Transverse colon (tissue), 4 donors: ENCODE results near the gene BHLHE40. TPM values are rescaled to one million over a fixed set of nuclear protein-coding genes. Genes with fewer than 3 reads are reported as not detected.

Experiments used
- DNase-seq: peaks from one replicate; pipeline ENCODE4 v3.0.0-alpha.2; 2019
- H3K27ac ChIP-seq, 4 donors: fragments of 200-600 bp; sonication (generic); 2 replicates each; pipeline ENCODE4 v1.5.1; 2016 to 2018; ENCODE audit warnings: inconsistent platforms in 4 of 4
- H3K27me3 ChIP-seq: fragments of 200-600 bp; sonication (generic); 2 replicates; pipeline ENCODE4 v1.5.1; 2017; ENCODE audit warnings: inconsistent platforms
- H3K36me3 ChIP-seq, 4 donors: fragments of 200-600 bp; sonication (generic); 2 replicates each; pipeline ENCODE4 v1.5.1; 2017 to 2019; ENCODE audit warnings: inconsistent platforms in 4 of 4
- H3K4me1 ChIP-seq, 4 donors: fragments of 200-600 bp; sonication (generic); 2 replicates each; pipeline ENCODE4 v1.5.1; 2017 to 2020; ENCODE audit warnings: inconsistent platforms in 4 of 4
- H3K4me3 ChIP-seq, 4 donors: fragments of 200-600 bp; sonication (generic); 1 replicate in 1 of 4; 2 replicates in 3 of 4; pipeline versions ENCODE4 v1.5.1 to v1.6.1; 2017 to 2019; ENCODE audit warnings: inconsistent platforms in 4 of 4
- H3K9me3 ChIP-seq, 2 donors: fragments of 200-600 bp; sonication (generic); 2 replicates each; pipeline ENCODE4 v1.5.1; 2017 to 2019; ENCODE audit warnings: inconsistent platforms in 2 of 2
- EP300 ChIP-seq: sonication (generic); formaldehyde crosslinking; IDR thresholded peaks from one replicate; pipeline ENCODE4 v1.6.1; 2017; ENCODE audit warnings: antibody characterized with exemption, low read depth
- POLR2A ChIP-seq: fragments of 450-650 bp; IDR thresholded peaks from one replicate; pipeline ENCODE4 v1.6.1; 2016; ENCODE audit warnings: antibody characterized with exemption, mild to moderate bottlenecking, moderate library complexity
- POLR2AphosphoS5 ChIP-seq, 3 donors: sonication (generic); formaldehyde crosslinking; IDR thresholded peaks; one replicate each; pipeline ENCODE4 v1.6.1; 2016; ENCODE audit warnings: antibody characterized with exemption in 3 of 3
- WGBS, 2 donors: methylation state at CpG; one replicate each; pipeline ENCODE4 v1.1.5; 2018; ENCODE audit warnings: low coverage in 1 of 2; 5-methylcytosine and 5-hydroxymethylcytosine counted together
- in situ Hi-C, 4 donors: fragments of 200-750 bp; cut with MboI; loops; one replicate each; pipeline versions ENCODE4 v1.15.0 to v1.15.1; 2017; ENCODE audit warnings: low sequenced_read_pairs in 3 of 4, low pct_ligation_motif_present in 1 of 4, low pct_unique_long_range_greater_than_20kb in 1 of 4
- intact Hi-C: fragments of 100-400 bp; cut with DNase I; formaldehyde crosslinking; loops from one replicate; pipeline ENCODE4 v1.15.1; 2023; ENCODE audit warnings: low total_unique reads
- total RNA-seq, 4 donors: library from RNA; depleted of rRNA; stranded (reverse); fragments of >200 nt; gene quantifications; one replicate each; pipeline ENCODE4 v1.1.0, GENCODE V29; 2016
- TF ChIP-seq, protein P1 (sequence below), 5 experiments: fragments of 200-600 bp in 3 of 5; fragments of 450-650 bp in 2 of 5; sonication (generic) in 3 of 5; IDR thresholded peaks; 1 replicate in 2 of 5; 2 replicates in 3 of 5; pipeline ENCODE4 v1.5.1; 2016 to 2017; ENCODE audit warnings: antibody characterized with exemption in 5 of 5, inconsistent platforms in 3 of 5, mild to moderate bottlenecking in 2 of 5, moderate library complexity in 1 of 5

The BHLHE40 gene
- total RNA-seq, 4 donors from 2014 or later: 13.4 to 50.9 (median 18.0) TPM

DNA sequence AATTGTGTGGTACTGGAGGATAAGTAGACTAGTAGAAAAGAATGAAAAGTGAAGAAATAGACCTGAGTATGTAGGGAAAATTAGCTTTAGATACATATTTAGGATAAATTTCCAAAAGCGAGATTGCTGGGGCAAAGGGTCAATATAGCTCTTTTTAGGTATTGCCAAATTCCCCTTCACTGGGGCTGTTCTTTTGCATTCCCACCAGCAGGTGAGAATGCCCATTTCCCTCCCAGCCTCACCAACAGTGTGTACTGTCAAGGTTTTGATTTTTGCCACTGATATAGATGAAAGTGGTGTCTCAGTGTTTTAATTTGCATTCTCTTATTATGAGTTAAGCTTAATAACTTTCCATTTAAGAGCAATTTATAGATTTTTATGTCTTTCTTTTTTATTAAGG lies 35.7 kb upstream of the BHLHE40 start:
- no peaks in the 10 kb centered on the region for H3K9me3 ChIP-seq
- no peak overlapping the region for H3K27ac ChIP-seq
- no peaks in the 10 kb centered on the region for H3K36me3 ChIP-seq
- in situ Hi-C loops: no loop called here
- no peaks in the 10 kb centered on the region for H3K4me1 ChIP-seq
- H3K4me3 ChIP-seq: no peak overlapping the region
- no peak for TF ChIP-seq POLR2A
- TF ChIP-seq, protein P1, sequence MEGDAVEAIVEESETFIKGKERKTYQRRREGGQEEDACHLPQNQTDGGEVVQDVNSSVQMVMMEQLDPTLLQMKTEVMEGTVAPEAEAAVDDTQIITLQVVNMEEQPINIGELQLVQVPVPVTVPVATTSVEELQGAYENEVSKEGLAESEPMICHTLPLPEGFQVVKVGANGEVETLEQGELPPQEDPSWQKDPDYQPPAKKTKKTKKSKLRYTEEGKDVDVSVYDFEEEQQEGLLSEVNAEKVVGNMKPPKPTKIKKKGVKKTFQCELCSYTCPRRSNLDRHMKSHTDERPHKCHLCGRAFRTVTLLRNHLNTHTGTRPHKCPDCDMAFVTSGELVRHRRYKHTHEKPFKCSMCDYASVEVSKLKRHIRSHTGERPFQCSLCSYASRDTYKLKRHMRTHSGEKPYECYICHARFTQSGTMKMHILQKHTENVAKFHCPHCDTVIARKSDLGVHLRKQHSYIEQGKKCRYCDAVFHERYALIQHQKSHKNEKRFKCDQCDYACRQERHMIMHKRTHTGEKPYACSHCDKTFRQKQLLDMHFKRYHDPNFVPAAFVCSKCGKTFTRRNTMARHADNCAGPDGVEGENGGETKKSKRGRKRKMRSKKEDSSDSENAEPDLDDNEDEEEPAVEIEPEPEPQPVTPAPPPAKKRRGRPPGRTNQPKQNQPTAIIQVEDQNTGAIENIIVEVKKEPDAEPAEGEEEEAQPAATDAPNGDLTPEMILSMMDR (IDR thresholded peaks at IDR 0.05): peak in 2 of 5 experiments; percentile 15 to 20
- WGBS, 2 donors: 91 to 92% methylated on average over 1 of the region's 1 CpG
- intact Hi-C loops: no loop called here
- no peaks in the 10 kb centered on the region for H3K27me3 ChIP-seq
- DNase-seq: no peak

DNA sequence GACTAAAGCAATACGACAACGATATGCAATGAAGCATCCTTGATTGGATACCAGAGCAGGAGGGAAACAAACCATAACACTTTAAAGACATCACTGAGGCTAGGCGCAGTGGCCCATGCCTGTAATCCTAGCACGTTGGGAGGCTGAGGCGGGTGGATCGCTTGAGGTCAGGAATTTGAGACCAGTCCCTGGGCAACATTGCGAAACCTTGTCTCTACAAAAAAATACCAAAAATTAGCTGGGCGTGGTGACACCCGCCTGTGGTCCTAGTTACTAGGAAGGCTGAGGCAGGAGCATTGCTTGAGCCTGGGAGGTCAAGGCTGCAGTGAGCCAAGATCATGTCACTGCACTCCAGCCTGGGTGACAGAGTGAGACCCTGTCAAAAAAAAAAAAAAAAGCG lies 33.9 kb upstream of the BHLHE40 start:
- TF ChIP-seq, protein P1 (IDR thresholded peaks at IDR 0.05): no peak
- TF ChIP-seq POLR2AphosphoS5 (IDR thresholded peaks at IDR 0.05) (no peak), EP300 (no peak)
- Histone ChIP-seq H3K27ac (no peak overlapping the region), H3K4me3 (no peak overlapping the region), H3K36me3 (no peaks in the 10 kb centered on the region), H3K27me3 (no peaks in the 10 kb centered on the region), H3K4me1 (no peaks in the 10 kb centered on the region), H3K9me3 (no peaks in the 10 kb centered on the region)
- intact Hi-C loops: no loop called here
- 93 to 100% methylated on average over 5 to 10 of the region's 10 CpGs for WGBS, 2 donors
- in situ Hi-C loops: no loop called here
- no peak for DNase-seq

DNA sequence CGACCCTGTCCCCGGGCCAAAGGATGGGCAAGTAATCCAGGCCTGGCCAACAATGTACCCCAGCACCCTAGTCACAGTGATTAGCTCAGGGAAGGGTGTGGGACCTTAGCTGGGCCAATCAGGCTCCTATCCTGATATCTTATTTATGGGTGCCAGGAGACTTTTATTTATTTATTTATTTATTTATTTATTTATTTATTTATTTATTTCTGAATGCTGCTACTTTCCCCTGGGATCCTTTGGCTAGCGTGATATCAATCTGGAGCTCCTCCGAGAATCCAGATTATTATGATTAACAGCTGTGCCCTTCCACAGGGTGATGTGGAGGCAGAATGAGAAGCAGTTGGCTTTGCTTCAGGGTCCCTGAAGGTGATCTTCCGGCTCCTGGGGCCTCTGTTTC lies 32.2 kb upstream of the BHLHE40 start:
- no peak for TF ChIP-seq POLR2AphosphoS5 (IDR thresholded peaks at IDR 0.05)
- no peak for TF ChIP-seq POLR2A
- no peak for TF ChIP-seq EP300
- TF ChIP-seq, protein P1 (IDR thresholded peaks at IDR 0.05): no peak
- Histone ChIP-seq H3K4me3 (no peak overlapping the region), H3K27ac (no peak overlapping the region), H3K4me1 (no peaks in the 10 kb centered on the region), H3K27me3 (no peaks in the 10 kb centered on the region), H3K36me3 (no peaks in the 10 kb centered on the region), H3K9me3 (no peaks in the 10 kb centered on the region)
- in situ Hi-C loops (no loop called here), intact Hi-C loops (no loop called here)
- no peak for DNase-seq
- 96 to 100% methylated on average over 3 to 5 of the region's 5 CpGs for WGBS, 2 donors

DNA sequence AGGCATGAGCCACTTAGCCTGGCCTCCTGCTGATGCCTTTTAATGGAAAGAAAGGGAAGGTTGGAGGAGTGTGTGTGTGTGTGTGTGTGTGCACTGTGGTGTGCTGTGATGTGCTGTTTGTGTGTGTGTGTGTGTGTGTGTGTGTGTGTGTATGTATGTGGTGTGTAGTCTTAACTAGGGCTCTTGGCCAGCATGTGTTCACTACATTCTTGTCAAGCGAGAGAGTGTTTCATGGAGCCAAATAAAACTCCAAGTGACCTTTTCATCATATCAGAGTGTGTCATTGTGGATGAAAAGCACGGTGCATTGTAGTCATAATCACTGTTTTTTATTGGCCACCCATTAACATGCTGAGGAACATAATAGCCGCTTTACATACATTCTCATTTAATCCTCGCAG lies 30.8 kb upstream of the BHLHE40 start:
- H3K9me3 ChIP-seq: no peaks in the 10 kb centered on the region
- H3K36me3 ChIP-seq: no peaks in the 10 kb centered on the region
- H3K4me1 ChIP-seq: no peaks in the 10 kb centered on the region
- no peak for DNase-seq
- WGBS, 2 donors: 58 to 62% methylated on average over 4 of the region's 4 CpGs
- intact Hi-C loops: no loop called here
- in situ Hi-C loops: no loop called here
- no peaks in the 10 kb centered on the region for H3K27me3 ChIP-seq
- H3K27ac ChIP-seq: no peak overlapping the region
- TF ChIP-seq POLR2A (no peak), EP300 (no peak), POLR2AphosphoS5 (IDR thresholded peaks at IDR 0.05) (no peak)
- TF ChIP-seq, protein P1 (IDR thresholded peaks at IDR 0.05): no peak
- no peak overlapping the region for H3K4me3 ChIP-seq
